MG63 (cell line): ENCODE data around the gene GSTA3. TPM values are rescaled to one million over a fixed set of nuclear protein-coding genes. Genes with fewer than 3 reads are reported as not detected.
"Not testable (repeated sequence)": the region's sequence is repeated elsewhere in the genome, so short reads cannot be mapped to it uniquely, and the experiment has no call there.

Source experiments
- DNase-seq: peaks from one replicate; pipeline ENCODE4 v3.0.0-alpha.2; 2020
- H3K27me3 ChIP-seq: fragments of 250-450 bp; sonication (Bioruptor Pico); 2 replicates; pipeline ENCODE4 v1.5.1; 2020; ENCODE audit warnings: mild to moderate bottlenecking, moderate library complexity
- H3K36me3 ChIP-seq: fragments of 250-450 bp; sonication (Bioruptor Pico); 2 replicates; pipeline ENCODE4 v1.5.1; 2020; ENCODE audit warnings: mild to moderate bottlenecking, moderate library complexity
- H3K4me3 ChIP-seq: fragments of 250-450 bp; sonication (Bioruptor Pico); 2 replicates; pipeline ENCODE4 v1.5.1; 2020; ENCODE audit warnings: mild to moderate bottlenecking, moderate library complexity
- H3K9me3 ChIP-seq: fragments of 250-450 bp; sonication (Bioruptor Pico); 2 replicates; pipeline ENCODE4 v1.5.1; 2020; ENCODE audit warnings: mild to moderate bottlenecking, moderate library complexity
- total RNA-seq: library from RNA; depleted of rRNA; stranded (reverse); fragments of >200 nt; shearing (Covaris generic); gene quantifications from 2 replicates; pipeline ENCODE4 v1.2.3, GENCODE V29; 2014; ENCODE audit warnings: low replicate concordance

GSTA3 gene
- total RNA-seq, 1 experiment from 2014 or later, result not detected

GRCh38 chr6:52921743-52922142 lies 12.2 kb upstream of the GSTA3 start:
- no peaks in the 10 kb centered on the region for H3K9me3 ChIP-seq
- no peak overlapping the region for H3K4me3 ChIP-seq
- no peaks in the 10 kb centered on the region for H3K36me3 ChIP-seq
- no peak for DNase-seq
- no peaks in the 10 kb centered on the region for H3K27me3 ChIP-seq

- not testable (repeated sequence) for H3K27me3 ChIP-seq, H3K4me3 ChIP-seq, H3K9me3 ChIP-seq, DNase-seq, H3K36me3 ChIP-seq
Measured at GRCh38 chr6:52919511-52919910, 10.0 kb upstream of the GSTA3 start.

- not testable (repeated sequence) for H3K9me3 ChIP-seq, H3K4me3 ChIP-seq, H3K27me3 ChIP-seq, H3K36me3 ChIP-seq, DNase-seq
Measured at GRCh38 chr6:52918771-52919170, 9.3 kb upstream of the GSTA3 start.

GRCh38 chr6:52918027-52918686 lies 8.7 kb upstream of the GSTA3 start:
- H3K27me3 ChIP-seq, H3K36me3 ChIP-seq, H3K4me3 ChIP-seq, H3K9me3 ChIP-seq: not testable (repeated sequence)
- peak; percentile 78 for DNase-seq

- Histone ChIP-seq H3K4me3 (no peak overlapping the region), H3K9me3 (no peaks in the 10 kb centered on the region), H3K27me3 (no peaks in the 10 kb centered on the region), H3K36me3 (no peaks in the 10 kb centered on the region)
- no peak for DNase-seq
Measured at GRCh38 chr6:52914516-52914915, 5.0 kb upstream of the GSTA3 start.

GRCh38 chr6:52910091-52910490 lies 593 bp upstream of the GSTA3 start:
- H3K36me3 ChIP-seq, result no peaks in the 10 kb centered on the region
- no peaks in the 10 kb centered on the region for H3K9me3 ChIP-seq
- DNase-seq, result no peak
- H3K4me3 ChIP-seq, result no peak overlapping the region
- no peaks in the 10 kb centered on the region for H3K27me3 ChIP-seq

- Histone ChIP-seq H3K36me3 (no peaks in the 10 kb centered on the region), H3K9me3 (no peaks in the 10 kb centered on the region), H3K27me3 (no peaks in the 10 kb centered on the region), H3K4me3 (no peak overlapping the region)
- DNase-seq, result peak; percentile 68
Measured at GRCh38 chr6:52909131-52909530, 367 bp downstream of the GSTA3 start.

GRCh38 chr6:52908526-52908925 lies 972 bp downstream of the GSTA3 start:
- no peaks in the 10 kb centered on the region for H3K27me3 ChIP-seq
- no peak for DNase-seq
- no peaks in the 10 kb centered on the region for H3K36me3 ChIP-seq

GRCh38 chr6:52904562-52905279 lies 4.8 kb downstream of the GSTA3 start:
- H3K9me3 ChIP-seq, result no peaks in the 10 kb centered on the region
- no peaks in the 10 kb centered on the region for H3K27me3 ChIP-seq
- DNase-seq, result peak; percentile 4
- no peaks in the 10 kb centered on the region for H3K36me3 ChIP-seq
- H3K4me3 ChIP-seq, result no peak overlapping the region

More at GRCh38 chr6:52908526-52908925, 972 bp downstream of the GSTA3 start:
- Histone ChIP-seq H3K4me3 (no peak overlapping the region), H3K9me3 (no peaks in the 10 kb centered on the region)

GRCh38 chr6:52900536-52900935 lies 9.0 kb downstream of the GSTA3 start:
- Histone ChIP-seq H3K36me3 (no peaks in the 10 kb centered on the region), H3K27me3 (no peaks in the 10 kb centered on the region), H3K9me3 (no peaks in the 10 kb centered on the region), H3K4me3 (no peak overlapping the region)
- DNase-seq, result peak; percentile 4

GRCh38 chr6:52895790-52896189 lies 13.7 kb downstream of the GSTA3 start:
- not testable (repeated sequence) for DNase-seq, H3K4me3 ChIP-seq, H3K9me3 ChIP-seq, H3K27me3 ChIP-seq, H3K36me3 ChIP-seq

GRCh38 chr6:52894285-52894684 lies 15.2 kb downstream of the GSTA3 start:
- no peaks in the 10 kb centered on the region for H3K27me3 ChIP-seq
- H3K36me3 ChIP-seq, result no peaks in the 10 kb centered on the region
- H3K9me3 ChIP-seq, result no peaks in the 10 kb centered on the region
- DNase-seq, result no peak
- no peak overlapping the region for H3K4me3 ChIP-seq

GRCh38 chr6:52893803-52894202 lies 15.7 kb downstream of the GSTA3 start:
- Histone ChIP-seq H3K4me3 (no peak overlapping the region), H3K9me3 (no peaks in the 10 kb centered on the region), H3K27me3 (no peaks in the 10 kb centered on the region), H3K36me3 (no peaks in the 10 kb centered on the region)
- DNase-seq, result no peak

- no peak overlapping the region for H3K4me3 ChIP-seq
Measured at GRCh38 chr6:52893221-52893620, 16.3 kb downstream of the GSTA3 start.

GRCh38 chr6:52890018-52890417 lies 19.5 kb downstream of the GSTA3 start:
- no peaks in the 10 kb centered on the region for H3K27me3 ChIP-seq
- no peak overlapping the region for H3K4me3 ChIP-seq
- DNase-seq, result no peak
- H3K36me3 ChIP-seq, result no peaks in the 10 kb centered on the region
- no peaks in the 10 kb centered on the region for H3K9me3 ChIP-seq

More at GRCh38 chr6:52893221-52893620, 16.3 kb downstream of the GSTA3 start:
- H3K36me3 ChIP-seq, result no peaks in the 10 kb centered on the region
- H3K27me3 ChIP-seq, result no peaks in the 10 kb centered on the region
- DNase-seq, result no peak
- no peaks in the 10 kb centered on the region for H3K9me3 ChIP-seq

GRCh38 chr6:52887910-52888524 lies 21.5 kb downstream of the GSTA3 start:
- no peak for DNase-seq
- no peaks in the 10 kb centered on the region for H3K9me3 ChIP-seq
- H3K36me3 ChIP-seq, result no peaks in the 10 kb centered on the region
- no peaks in the 10 kb centered on the region for H3K27me3 ChIP-seq
- no peak overlapping the region for H3K4me3 ChIP-seq

GRCh38 chr6:52881996-52882841 lies 27.3 kb downstream of the GSTA3 start:
- peak; percentile 50 for DNase-seq

More at GRCh38 chr6:52881996-52882841, 27.3 kb downstream of the GSTA3 start:
- no peaks in the 10 kb centered on the region for H3K9me3 ChIP-seq
- H3K27me3 ChIP-seq, result no peaks in the 10 kb centered on the region
- no peaks in the 10 kb centered on the region for H3K36me3 ChIP-seq
- peak overlapping the region; percentile 49 for H3K4me3 ChIP-seq
